CD4-positive, alpha-beta T cell treated with Interleukin-6 at 100 ng/mL for 8 hours (primary cell): ENCODE results near the gene KRT34.

Experiments
- DNase-seq: peaks from one replicate; pipeline ENCODE4 v3.0.0-alpha.2; 2020; ENCODE audit warnings: mixed read lengths, low spot score

KRT34 gene

DNA sequence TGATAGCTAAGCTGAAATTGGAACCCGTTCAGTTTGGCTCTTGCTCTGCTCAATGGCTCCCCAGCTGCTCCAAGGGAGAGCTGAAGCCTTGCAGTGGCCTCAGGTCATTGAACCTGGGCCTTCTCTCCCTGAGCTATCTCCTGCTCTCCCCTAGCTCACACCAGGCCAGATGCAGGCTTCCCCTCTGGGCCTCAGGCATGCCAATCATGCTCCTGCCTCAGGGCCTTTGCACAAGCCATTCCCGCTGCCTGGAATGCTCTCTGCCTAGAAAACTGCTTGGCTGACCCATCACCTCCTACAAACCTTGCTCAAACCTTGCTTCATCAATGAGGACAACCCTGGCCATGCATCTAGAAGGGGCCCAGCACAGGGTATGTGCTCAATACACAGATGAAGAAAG, 49.9 kb downstream of the KRT34 start:
- no peak for DNase-seq

DNA sequence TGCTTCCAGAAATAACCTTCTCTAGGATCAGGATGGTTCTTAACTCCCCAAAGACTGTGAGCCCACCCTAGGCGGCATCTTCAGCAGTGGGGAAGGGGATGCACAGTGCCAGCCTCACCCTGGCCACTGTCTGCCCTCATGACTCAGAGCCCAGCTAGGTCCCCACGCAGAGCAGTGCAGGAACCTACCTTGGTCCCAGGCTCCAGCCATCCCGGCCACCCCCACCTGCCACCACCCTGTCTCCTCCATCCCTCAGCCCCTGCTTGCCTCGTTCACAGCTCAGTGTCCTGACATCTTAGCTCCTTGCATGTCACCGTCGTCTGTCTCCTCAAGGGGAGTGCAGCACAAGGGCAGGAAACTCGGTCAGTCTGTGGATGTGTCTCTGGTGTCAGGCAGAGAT, 50.5 kb downstream of the KRT34 start:
- no peak for DNase-seq

DNA sequence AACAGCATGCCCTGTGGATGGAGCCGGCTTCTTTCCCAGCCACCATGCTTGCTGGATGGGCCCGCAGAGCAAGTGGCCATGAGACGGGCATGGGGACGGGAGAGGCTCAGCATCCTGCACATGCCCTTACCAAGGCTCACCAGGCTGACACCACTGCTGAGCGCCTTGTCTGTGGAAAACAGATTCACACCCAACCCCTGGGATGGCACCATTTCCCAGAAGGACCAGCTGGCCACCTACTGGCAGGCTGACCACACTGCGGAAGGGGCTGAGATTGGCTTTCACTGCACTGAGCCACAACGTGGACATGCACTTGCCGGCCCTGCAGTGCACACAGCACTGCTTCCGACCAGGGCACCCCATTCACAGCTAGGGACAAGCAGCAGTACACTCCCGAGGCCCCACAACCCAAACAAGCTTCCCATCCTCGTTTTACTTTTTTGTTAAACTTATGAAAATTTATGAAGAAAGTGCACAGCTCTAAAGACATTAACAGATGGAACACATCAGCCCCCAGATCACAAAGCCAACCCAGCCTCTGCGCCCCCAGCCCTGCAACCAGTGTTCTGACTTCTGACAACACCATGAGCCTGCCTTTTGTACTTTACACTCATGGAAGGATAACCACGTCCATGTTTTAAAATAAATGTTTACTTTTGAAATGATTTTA, 52.7 kb downstream of the KRT34 start:
- DNase-seq = no peak

DNA sequence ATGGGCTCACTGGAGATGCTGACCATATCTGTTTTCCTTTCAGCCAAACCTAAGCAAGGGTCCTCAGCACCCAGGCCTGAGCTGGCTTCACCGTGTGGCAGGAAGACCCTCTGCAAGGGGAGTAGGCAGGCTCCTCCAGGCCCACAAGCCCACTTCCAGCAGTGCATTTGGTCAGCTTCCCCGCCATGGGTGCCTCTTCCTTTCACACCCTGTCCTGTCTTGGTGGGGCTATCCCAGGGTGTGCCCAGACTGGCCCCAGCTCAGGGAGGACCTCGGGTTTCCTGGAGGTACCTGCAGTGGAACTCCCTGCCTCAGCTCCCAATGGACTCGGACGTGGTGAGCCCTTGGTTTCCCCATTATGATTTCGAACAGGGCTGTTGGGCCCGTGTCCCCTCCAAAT, 53.9 kb downstream of the KRT34 start:
- DNase-seq = no peak
